ENCODE measurements around the gene PTPRO.

DNA sequence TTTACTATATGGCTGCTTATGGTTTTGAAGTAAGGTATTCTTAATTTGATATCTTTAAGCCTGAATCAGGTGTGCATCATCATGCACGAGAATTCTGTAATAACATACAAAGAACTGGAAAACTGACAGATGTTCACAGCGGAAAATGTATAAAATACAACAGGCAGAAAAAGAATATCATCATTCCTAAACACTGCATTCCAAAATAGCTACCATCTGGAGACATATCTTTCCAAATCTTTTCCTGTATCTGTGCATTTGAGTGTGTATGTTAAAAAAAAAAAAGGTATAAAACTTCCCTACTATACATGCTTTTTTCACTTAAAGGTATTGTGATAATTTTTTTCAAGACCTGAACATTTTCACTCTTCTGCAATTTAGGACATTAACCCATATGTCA is 13.7 kb downstream of the PTPRO start:
- TF ChIP-seq POLR2A (IDR thresholded peaks at IDR 0.05): no peak
- TF ChIP-seq, protein P1, sequence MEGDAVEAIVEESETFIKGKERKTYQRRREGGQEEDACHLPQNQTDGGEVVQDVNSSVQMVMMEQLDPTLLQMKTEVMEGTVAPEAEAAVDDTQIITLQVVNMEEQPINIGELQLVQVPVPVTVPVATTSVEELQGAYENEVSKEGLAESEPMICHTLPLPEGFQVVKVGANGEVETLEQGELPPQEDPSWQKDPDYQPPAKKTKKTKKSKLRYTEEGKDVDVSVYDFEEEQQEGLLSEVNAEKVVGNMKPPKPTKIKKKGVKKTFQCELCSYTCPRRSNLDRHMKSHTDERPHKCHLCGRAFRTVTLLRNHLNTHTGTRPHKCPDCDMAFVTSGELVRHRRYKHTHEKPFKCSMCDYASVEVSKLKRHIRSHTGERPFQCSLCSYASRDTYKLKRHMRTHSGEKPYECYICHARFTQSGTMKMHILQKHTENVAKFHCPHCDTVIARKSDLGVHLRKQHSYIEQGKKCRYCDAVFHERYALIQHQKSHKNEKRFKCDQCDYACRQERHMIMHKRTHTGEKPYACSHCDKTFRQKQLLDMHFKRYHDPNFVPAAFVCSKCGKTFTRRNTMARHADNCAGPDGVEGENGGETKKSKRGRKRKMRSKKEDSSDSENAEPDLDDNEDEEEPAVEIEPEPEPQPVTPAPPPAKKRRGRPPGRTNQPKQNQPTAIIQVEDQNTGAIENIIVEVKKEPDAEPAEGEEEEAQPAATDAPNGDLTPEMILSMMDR (IDR thresholded peaks at IDR 0.05): no peak

Measured in Peyer's patch (tissue), 4 donors.